Naive thymus-derived CD4-positive, alpha-beta T cell (primary cell): Measurements from ENCODE around the gene CRYBB1. TPM values are rescaled to one million over a fixed set of nuclear protein-coding genes. Genes with fewer than 3 reads are reported as not detected.
A peak's percentile ranks its signal among the peaks of the same experiment; 100 is the strongest.

Experiments used
- ATAC-seq: fragments of 150-1000 bp; cut with Tn5 transposase; 2 replicates; pipeline ENCODE4 v1.10.0; 2021; ENCODE audit warnings: mild to moderate bottlenecking, moderate library complexity
- CTCF ChIA-PET: fragments of 350-600 bp; sonication (Branson Sonifier 250); formaldehyde crosslinking; loops from one replicate; lab custom pipeline; 2021; ENCODE audit warnings: antibody characterized with exemption; lab: Charles Lee
- POLR2A ChIA-PET: fragments of 350-600 bp; sonication (Branson Sonifier 250); formaldehyde crosslinking; loops from one replicate; lab custom pipeline; 2021; ENCODE audit warnings: antibody characterized with exemption, inconsistent platforms; lab: Charles Lee
- DNase-seq, 9 donors: peaks; one replicate each; pipeline versions ENCODE4 v3.0.0 to v3.0.0-alpha.2; 2020 to 2022; ENCODE audit warnings: mixed read lengths in 1 of 9
- H3K27ac ChIP-seq: one replicate; pipeline ENCODE4 v1.7.0; 2013; ENCODE audit warnings: mild to moderate bottlenecking, low read depth, low read length, moderate library complexity
- H3K27me3 ChIP-seq, 2 donors: one replicate each; pipeline ENCODE4 v1.7.0; 2013; ENCODE audit warnings: low read length in 2 of 2, mild to moderate bottlenecking in 2 of 2, moderate library complexity in 2 of 2; ENCODE audit not compliant: control insufficient read depth in 2 of 2, insufficient read depth in 2 of 2
- H3K36me3 ChIP-seq, 3 experiments: 1 replicate in 2 of 3; 2 replicates in 1 of 3; pipeline ENCODE4 v1.7.0; 2013; ENCODE audit warnings: low read length in 3 of 3, mild to moderate bottlenecking in 3 of 3, moderate library complexity in 1 of 3; ENCODE audit not compliant: insufficient read depth in 3 of 3, control insufficient read depth in 2 of 3
- H3K4me1 ChIP-seq, 2 donors: one replicate each; pipeline ENCODE4 v1.7.0; 2013; ENCODE audit warnings: low read length in 2 of 2, mild to moderate bottlenecking in 2 of 2, moderate library complexity in 1 of 2; ENCODE audit not compliant: control insufficient read depth in 2 of 2, insufficient read depth in 2 of 2
- H3K4me3 ChIP-seq: 2 replicates; pipeline ENCODE4 v1.7.0; 2013; ENCODE audit warnings: mild to moderate bottlenecking, low read length
- H3K9me3 ChIP-seq, 3 experiments: 1 replicate in 2 of 3; 2 replicates in 1 of 3; pipeline ENCODE4 v1.7.0; 2013; ENCODE audit warnings: low read length in 3 of 3; ENCODE audit not compliant: control insufficient read depth in 2 of 3
- H3K27ac Mint-ChIP-seq, 9 donors: one replicate each; pipeline ENCODE4 v1.8.0; 2020 to 2022; ENCODE audit warnings: mixed read lengths in 9 of 9, mild to moderate bottlenecking in 8 of 9, moderate library complexity in 5 of 9, inconsistent platforms in 2 of 9
- H3K27me3 Mint-ChIP-seq, 5 donors: one replicate each; pipeline ENCODE4 v1.8.0; 2021 to 2022; ENCODE audit warnings: mixed read lengths in 5 of 5, mild to moderate bottlenecking in 1 of 5
- H3K36me3 Mint-ChIP-seq, 5 donors: one replicate each; pipeline ENCODE4 v1.8.0; 2020 to 2022; ENCODE audit warnings: mixed read lengths in 5 of 5, mild to moderate bottlenecking in 3 of 5, inconsistent platforms in 1 of 5
- H3K4me1 Mint-ChIP-seq, 7 donors: one replicate each; pipeline ENCODE4 v1.8.0; 2020 to 2022; ENCODE audit warnings: mixed read lengths in 7 of 7, mild to moderate bottlenecking in 3 of 7, inconsistent platforms in 1 of 7
- H3K4me3 Mint-ChIP-seq, 10 donors: one replicate each; pipeline ENCODE4 v1.8.0; 2020 to 2022; ENCODE audit warnings: mild to moderate bottlenecking in 10 of 10, mixed read lengths in 10 of 10, moderate library complexity in 6 of 10, inconsistent platforms in 2 of 10
- H3K9me3 Mint-ChIP-seq, 11 donors: one replicate each; pipeline ENCODE4 v1.8.0; 2020 to 2022; ENCODE audit warnings: mixed read lengths in 11 of 11, mild to moderate bottlenecking in 4 of 11, inconsistent platforms in 1 of 11, moderate library complexity in 1 of 11
- intact Hi-C, 2 donors: fragments of 100-400 bp; cut with micrococcal nuclease; formaldehyde crosslinking; loops; one replicate each; pipeline ENCODE4 v1.15.1; 2023
- microRNA-seq: library from miRNA; unstranded; fragments of <30 nt; microRNA quantifications from one replicate; pipeline ENCODE4 v1.2.0, GENCODE V29; 2022; ENCODE audit warnings: borderline microRNAs expressed
- polyA plus RNA-seq, 2 donors: library from polyadenylated mRNA; unstranded; fragments of 300-500 nt; fragmentation: Illumina TruSeq; gene quantifications; one replicate each; pipeline ENCODE4 v1.2.3, GENCODE V29; 2021
- total RNA-seq, 6 experiments: library from RNA in 5 of 6; stranded (reverse) in 5 of 6; gene quantifications; 1 replicate in 5 of 6; 2 replicates in 1 of 6; pipeline ENCODE4 v1.2.3 and lab custom pipeline; 2021 to 2026

Gene CRYBB1
- total and polyA plus RNA-seq, 7 experiments from 2014 or later, result not detected

DNA sequence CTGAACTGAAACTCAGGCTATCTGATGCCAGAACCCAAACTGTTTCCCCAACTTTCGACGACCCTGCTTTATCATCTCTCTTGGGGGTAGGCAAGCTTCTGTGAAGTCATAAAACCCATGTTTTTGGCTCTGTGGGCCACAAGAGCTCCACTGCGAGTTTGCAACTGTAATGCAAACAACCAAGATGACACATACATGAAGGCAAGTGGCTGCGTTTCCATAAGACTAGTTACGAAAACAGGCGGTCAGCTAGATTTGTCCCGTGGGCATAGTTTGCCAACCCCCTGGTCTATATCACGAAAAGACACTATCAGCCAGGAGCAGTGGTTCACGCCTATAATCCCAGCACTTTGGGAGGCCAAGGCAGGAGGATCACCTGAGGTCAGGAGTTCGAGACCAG is 65.4 kb downstream of the CRYBB1 start:
- Mint-ChIP-seq H3K4me1 (peaks cover 0 to 33% (median 11%) of the 10 kb centered on the region in 7 donors), H3K27ac (no peak overlapping the region)
- intact Hi-C loops, result no loop called here

GRCh38 chr22:26551568-26551967 is 66.3 kb downstream of the CRYBB1 start:
- Mint-ChIP-seq H3K4me3 (no peak overlapping the region), H3K9me3 (peaks cover 0 to 4% (median 0%) of the 10 kb centered on the region in 11 donors), H3K27me3 (no peaks in the 10 kb centered on the region), H3K27ac (peak overlapping the region in 1 of 9 donors; percentile 73), H3K4me1 (peaks cover 3 to 35% (median 13%) of the 10 kb centered on the region in 7 donors), H3K36me3 (peaks cover 0 to 11% (median 3%) of the 10 kb centered on the region in 5 donors)
- Histone ChIP-seq H3K9me3 (no peaks in the 10 kb centered on the region), H3K4me1 (peaks cover 0 to 9% of the 10 kb centered on the region in 2 donors), H3K27ac (no peak overlapping the region), H3K36me3 (no peaks in the 10 kb centered on the region), H3K4me3 (no peak overlapping the region), H3K27me3 (no peaks in the 10 kb centered on the region)
- CTCF ChIA-PET, result no interaction called here
- no peak for ATAC-seq
- intact Hi-C loops, result no loop called here
- POLR2A ChIA-PET, result no interaction called here
- DNase-seq, result no peak

More for the DNA sequence above, 65.4 kb downstream of the CRYBB1 start:
- Mint-ChIP-seq H3K4me3 (no peak overlapping the region), H3K36me3 (peaks cover 0 to 11% (median 0%) of the 10 kb centered on the region in 5 donors), H3K9me3 (peaks cover 0 to 1% (median 0%) of the 10 kb centered on the region in 11 donors), H3K27me3 (no peaks in the 10 kb centered on the region)
- H3K4me3 ChIP-seq, result no peak overlapping the region
- H3K36me3 ChIP-seq, result no peaks in the 10 kb centered on the region
- ATAC-seq (no peak), DNase-seq (no peak)
- no peak overlapping the region for H3K27ac ChIP-seq
- H3K4me1 ChIP-seq, result peaks cover 0 to 2% of the 10 kb centered on the region in 2 donors
- no peaks in the 10 kb centered on the region for H3K27me3 ChIP-seq
- ChIA-PET POLR2A (no interaction called here), CTCF (no interaction called here)
- H3K9me3 ChIP-seq, result no peaks in the 10 kb centered on the region

DNA sequence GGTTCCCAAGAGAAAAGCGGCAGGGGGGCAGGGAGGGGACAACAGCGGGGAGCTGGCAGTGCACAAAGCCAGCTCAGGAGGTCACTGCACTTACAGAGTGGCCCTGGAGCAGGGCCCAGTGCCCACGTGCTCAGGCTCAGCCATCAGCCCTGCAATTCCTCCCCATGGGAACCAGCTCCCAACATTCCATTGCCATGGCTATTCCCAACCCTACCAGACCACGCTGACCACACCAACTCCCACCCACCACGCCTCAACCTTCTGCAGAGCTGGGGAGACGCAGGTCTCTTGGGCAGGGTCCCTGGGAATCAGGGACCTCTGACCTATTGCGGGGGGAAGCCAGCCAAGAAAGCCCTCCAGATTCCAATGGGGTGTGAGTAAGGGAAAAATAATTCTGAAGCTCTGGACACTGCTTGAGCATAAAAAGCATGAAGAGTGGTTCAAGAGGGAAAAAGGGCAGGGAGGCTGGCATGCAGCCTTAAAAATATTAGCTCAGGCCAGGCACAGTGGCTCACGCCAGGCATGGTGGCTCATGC is 67.3 kb downstream of the CRYBB1 start:
- ChIA-PET CTCF (no interaction called here), POLR2A (no interaction called here)
- Histone ChIP-seq H3K27me3 (no peaks in the 10 kb centered on the region), H3K9me3 (no peaks in the 10 kb centered on the region), H3K4me3 (no peak overlapping the region), H3K4me1 (peaks cover 0 to 9% of the 10 kb centered on the region in 2 donors), H3K36me3 (no peaks in the 10 kb centered on the region), H3K27ac (no peak overlapping the region)
- H3K27me3 Mint-ChIP-seq, result no peaks in the 10 kb centered on the region
- H3K4me1 Mint-ChIP-seq, result peaks cover 8 to 40% (median 15%) of the 10 kb centered on the region in 7 donors
- no peak for ATAC-seq
- no peak overlapping the region for H3K27ac Mint-ChIP-seq
- no peak for DNase-seq
- intact Hi-C loops, result no loop called here
- no peak overlapping the region for H3K4me3 Mint-ChIP-seq
- H3K36me3 Mint-ChIP-seq, result peaks cover 0 to 13% (median 7%) of the 10 kb centered on the region in 5 donors
- peaks cover 0 to 5% (median 0%) of the 10 kb centered on the region in 11 donors for H3K9me3 Mint-ChIP-seq

GRCh38 chr22:26549902-26550497 is 67.8 kb downstream of the CRYBB1 start:
- Mint-ChIP-seq H3K27ac (peak overlapping the region in 1 of 9 donors; percentile 11), H3K9me3 (peaks cover 0 to 5% (median 0%) of the 10 kb centered on the region in 11 donors), H3K4me1 (peaks cover 8 to 42% (median 15%) of the 10 kb centered on the region in 7 donors), H3K4me3 (no peak overlapping the region), H3K27me3 (no peaks in the 10 kb centered on the region), H3K36me3 (peaks cover 0 to 14% (median 7%) of the 10 kb centered on the region in 5 donors)
- POLR2A ChIA-PET, result no interaction called here
- no peak for DNase-seq
- intact Hi-C loops, result no loop called here
- Histone ChIP-seq H3K4me3 (no peak overlapping the region), H3K36me3 (no peaks in the 10 kb centered on the region), H3K27ac (no peak overlapping the region), H3K27me3 (no peaks in the 10 kb centered on the region), H3K9me3 (no peaks in the 10 kb centered on the region), H3K4me1 (peaks cover 0 to 9% of the 10 kb centered on the region in 2 donors)
- CTCF ChIA-PET, result no interaction called here
- ATAC-seq, result no peak

Small RNA genes within 50 kb of the gene (microRNA-seq; reads per million reads assigned to microRNA genes)
- gene MIR548J, result 2.1 reads per million

Other genes starting within 250 kb of the CRYBB1 start
- 10 to 100 TPM in 1 of 5 experiments, 1 to 10 TPM in 4; 1.8 to 18.1 (median 2.7) TPM for gene ASPHD2, start 188.8 kb downstream of the CRYBB1 start, total RNA-seq
- 1 to 10 TPM; 1.5 to 3.2 TPM for gene ASPHD2, start 188.8 kb downstream of the CRYBB1 start, polyA plus RNA-seq
- gene HPS4, start 134.2 kb downstream of the CRYBB1 start, total RNA-seq, result 10 to 100 TPM; 45.5 to 64.3 (median 59.1) TPM
- 10 to 100 TPM; 21.5 to 23.9 TPM for gene HPS4, start 134.2 kb downstream of the CRYBB1 start, polyA plus RNA-seq
- 10 to 100 TPM; 18.9 to 22.8 (median 20.1) TPM for gene SRRD, start 134.2 kb downstream of the CRYBB1 start, total RNA-seq
- 10 to 100 TPM; 23.4 to 29.0 TPM for gene SRRD, start 134.2 kb downstream of the CRYBB1 start, polyA plus RNA-seq
- 100 to 1,000 TPM in 1 of 5 experiments, 10 to 100 TPM in 4; 63.6 to 107 (median 72.9) TPM for gene TFIP11, start 105.6 kb downstream of the CRYBB1 start, total RNA-seq
- gene TFIP11, start 105.6 kb downstream of the CRYBB1 start, polyA plus RNA-seq, result 10 to 100 TPM; 25.8 to 45.8 TPM
- 10 to 100 TPM; 16.7 to 44.8 (median 20.6) TPM for gene TPST2, start 27.9 kb downstream of the CRYBB1 start, total RNA-seq
- gene TPST2, start 27.9 kb downstream of the CRYBB1 start, polyA plus RNA-seq, result 10 to 100 TPM; 14.4 to 30.5 TPM
- not detected for gene CRYBA4, start 3.9 kb upstream of the CRYBB1 start, total RNA-seq
- gene CRYBA4, start 3.9 kb upstream of the CRYBB1 start, polyA plus RNA-seq, result not detected
- 100 to 1,000 TPM in 1 of 5 experiments, 10 to 100 TPM in 4; 10.5 to 156 (median 48.7) TPM for gene MIAT, start 39.6 kb upstream of the CRYBB1 start, total RNA-seq
- under 1 TPM; 0.05 to 0.13 TPM for gene MIAT, start 39.6 kb upstream of the CRYBB1 start, polyA plus RNA-seq